Hematopoietic multipotent progenitor cell treated with erythropoietin and hydrocortisone succinate and interleukin-3 and kit ligand, for 8 days (in vitro differentiated cells): ENCODE data around the gene ISG20L2.
A peak's percentile ranks its signal among the peaks of the same experiment; 100 is the strongest.

ENCODE experiments used
- DNase-seq: peaks from one replicate; pipeline ENCODE4 v3.0.0-alpha.2; 2015

The ISG20L2 gene

GRCh38 chr1:156705918-156706656, 22.5 kb downstream of the ISG20L2 start:
- DNase-seq = peak; percentile 17

- no peak for DNase-seq
Observed at GRCh38 chr1:156705321-156705917, 23.1 kb downstream of the ISG20L2 start, which contains the start of gene CRABP2. Gene CRABP2 (minus strand): TSS chr1:156705583. CDS start chr1:156705446, 137 bp downstream.

- no peak for DNase-seq
Observed at GRCh38 chr1:156704930-156705320, 23.6 kb downstream of the ISG20L2 start.

GRCh38 chr1:156704166-156704711, 24.3 kb downstream of the ISG20L2 start:
- no peak for DNase-seq

DNA sequence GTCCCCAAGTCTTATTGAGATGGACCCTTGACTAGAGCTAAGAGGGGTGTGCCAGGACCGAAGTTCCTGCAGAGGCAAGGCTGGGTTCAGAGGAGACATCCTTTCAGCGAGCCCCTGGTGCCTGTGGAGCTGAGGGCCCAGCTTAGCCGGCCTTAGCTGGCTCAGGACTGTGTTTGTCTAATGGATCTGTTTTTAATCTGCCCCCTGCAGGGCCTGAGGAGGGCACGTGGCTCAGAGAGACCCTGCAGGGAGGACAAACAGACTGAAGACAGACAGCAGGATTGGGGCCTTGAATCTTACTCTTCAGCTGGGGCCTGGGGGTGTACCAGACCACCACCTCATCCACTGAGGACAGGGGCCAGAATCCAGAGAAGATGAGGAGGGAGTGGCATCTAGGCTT, 24.8 kb downstream of the ISG20L2 start:
- no peak for DNase-seq

GRCh38 chr1:156703336-156703735, 25.2 kb downstream of the ISG20L2 start:
- no peak for DNase-seq

GRCh38 chr1:156700736-156701531, 27.6 kb downstream of the ISG20L2 start:
- DNase-seq = no peak

DNA sequence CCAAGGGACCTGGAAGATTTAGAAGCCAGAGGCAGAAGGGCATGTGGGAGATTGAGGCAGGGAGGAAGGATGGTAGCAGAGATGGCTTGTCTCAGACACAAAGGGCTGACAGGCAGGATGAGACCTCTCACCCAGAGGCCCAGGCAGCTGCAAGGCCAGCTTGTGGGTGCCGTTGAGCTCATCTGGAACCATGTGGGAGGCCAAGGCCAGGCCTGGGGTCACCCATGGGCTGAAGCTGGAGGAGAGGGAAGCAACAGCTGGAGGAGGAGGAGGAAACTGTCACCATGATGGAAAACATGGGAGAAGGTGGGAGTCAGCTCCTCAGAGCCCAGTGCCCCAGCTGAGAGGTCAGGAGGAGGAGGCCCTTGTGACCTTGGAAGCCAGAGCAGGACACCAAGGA, 29.6 kb downstream of the ISG20L2 start:
- no peak for DNase-seq

GRCh38 chr1:156697481-156697880, 31.1 kb downstream of the ISG20L2 start:
- DNase-seq = no peak

DNA sequence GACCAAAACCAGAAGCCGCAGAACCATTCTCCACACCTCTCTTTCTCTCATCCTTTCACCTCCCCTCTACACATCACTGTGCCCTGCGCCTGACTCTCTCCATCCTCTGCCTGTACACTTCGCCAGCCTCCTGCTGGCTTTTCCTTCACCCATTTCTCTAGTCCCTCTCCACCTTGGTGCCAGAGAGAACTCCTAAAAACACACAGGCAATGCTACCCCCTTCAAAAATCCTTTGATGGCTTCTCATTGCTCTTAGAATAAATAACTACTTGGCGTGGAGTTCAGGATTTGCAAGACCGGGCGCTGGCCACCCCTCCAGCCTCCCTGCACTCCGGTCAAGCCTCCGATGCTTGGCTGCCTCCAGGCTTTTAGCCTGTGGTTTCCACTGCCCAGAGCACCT, 31.8 kb downstream of the ISG20L2 start:
- DNase-seq = no peak

DNA sequence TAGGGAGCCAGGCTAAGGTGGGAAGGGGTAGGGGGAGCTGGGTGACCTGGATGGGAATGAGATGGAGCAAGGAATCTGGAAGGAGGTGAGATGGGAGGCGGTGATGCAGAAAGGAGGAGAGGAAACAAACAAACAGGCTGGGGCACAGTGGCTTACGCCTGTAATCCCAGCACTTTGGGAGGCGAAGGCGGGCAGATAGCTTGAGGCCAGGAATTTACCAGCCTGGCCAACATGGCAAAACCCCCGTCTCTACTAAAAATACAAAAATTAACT, 33.9 kb downstream of the ISG20L2 start:
- no peak for DNase-seq

DNA sequence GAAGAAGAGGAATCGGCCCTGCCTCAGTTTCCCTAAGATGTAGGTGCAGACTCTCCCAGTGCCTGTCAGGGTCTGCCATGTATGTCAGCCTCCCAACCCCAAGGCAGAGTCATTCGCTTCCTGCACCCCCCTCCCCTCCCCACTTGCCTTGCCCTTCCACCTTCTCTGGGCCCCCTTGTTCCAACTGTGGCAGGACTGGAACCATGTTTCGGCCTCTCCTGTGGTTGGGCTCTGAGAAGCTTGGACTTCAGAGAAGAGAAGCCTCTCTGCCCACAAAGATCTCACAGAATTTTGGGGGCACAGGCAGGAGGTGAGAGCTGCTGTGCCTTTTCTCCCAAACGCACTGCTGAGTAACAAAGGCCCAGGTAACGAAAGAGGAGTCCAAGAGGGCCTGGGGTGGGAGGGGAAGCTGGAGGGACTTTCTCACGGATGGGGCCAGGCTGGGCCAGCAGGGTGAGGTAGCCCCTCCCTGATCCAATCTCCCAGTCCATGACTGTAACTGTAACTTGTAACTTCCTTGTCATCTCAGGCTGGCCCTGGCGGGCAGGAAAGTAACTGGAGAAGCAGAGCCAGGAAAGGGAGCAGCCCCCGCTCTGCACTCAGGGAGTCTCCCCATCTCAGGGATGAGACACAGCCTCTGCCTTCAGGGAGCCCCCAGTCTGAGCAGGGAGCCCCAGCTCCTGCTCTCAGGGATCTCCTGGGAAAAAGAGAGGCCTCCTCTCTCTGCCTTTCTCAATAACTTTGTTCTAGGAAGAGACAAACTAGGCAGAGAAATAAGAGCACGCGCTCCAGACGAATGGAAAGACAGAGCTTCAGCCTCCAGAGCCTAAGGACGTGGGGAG, 34.5 kb downstream of the ISG20L2 start:
- peak; percentile 16 for DNase-seq

DNA sequence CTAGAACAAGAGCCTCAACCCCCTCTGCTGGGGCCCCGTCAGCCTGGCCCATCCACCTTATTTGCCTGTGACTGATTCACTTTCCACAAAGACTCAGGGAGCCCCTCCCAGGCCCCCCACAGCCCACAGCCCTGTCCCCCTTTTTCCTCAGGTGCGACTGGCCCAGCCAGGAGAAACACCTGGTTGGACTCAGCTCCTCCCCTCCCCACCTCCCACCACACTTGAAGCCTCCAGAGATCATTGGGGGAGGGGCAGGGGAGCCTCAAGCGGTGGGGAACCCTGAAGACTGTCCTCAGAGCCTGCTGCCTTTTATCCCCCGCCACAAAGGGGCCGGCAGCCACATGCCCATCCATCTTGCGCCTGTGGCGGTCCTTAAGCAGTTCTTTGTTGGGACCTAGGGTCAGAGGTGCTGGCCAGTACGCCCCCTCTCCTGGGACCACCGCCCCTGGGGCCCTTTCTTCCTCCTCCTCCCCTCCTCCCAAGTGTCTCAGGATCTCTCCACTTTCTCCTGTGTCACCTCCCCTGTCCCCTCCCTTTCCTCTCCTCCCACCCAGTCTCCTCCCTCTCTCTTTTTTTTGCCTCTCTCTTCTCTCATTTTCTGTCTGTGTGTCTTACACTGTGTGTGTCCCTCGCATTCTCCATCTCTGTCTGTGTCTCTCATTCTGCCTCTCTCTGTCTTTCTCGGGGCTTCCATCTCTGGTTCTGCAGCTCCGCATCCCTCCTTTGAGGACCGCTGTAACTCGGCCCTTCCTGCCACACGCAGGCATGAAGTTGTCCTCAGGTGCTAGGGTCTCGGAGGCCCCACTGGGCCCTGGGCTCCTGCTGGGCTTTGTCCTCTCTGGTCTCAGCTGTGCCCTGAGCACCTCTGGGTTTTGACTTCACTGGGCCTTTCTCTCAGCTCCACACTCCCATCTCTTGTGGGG, 35.4 kb downstream of the ISG20L2 start:
- peak; percentile 40 for DNase-seq

DNA sequence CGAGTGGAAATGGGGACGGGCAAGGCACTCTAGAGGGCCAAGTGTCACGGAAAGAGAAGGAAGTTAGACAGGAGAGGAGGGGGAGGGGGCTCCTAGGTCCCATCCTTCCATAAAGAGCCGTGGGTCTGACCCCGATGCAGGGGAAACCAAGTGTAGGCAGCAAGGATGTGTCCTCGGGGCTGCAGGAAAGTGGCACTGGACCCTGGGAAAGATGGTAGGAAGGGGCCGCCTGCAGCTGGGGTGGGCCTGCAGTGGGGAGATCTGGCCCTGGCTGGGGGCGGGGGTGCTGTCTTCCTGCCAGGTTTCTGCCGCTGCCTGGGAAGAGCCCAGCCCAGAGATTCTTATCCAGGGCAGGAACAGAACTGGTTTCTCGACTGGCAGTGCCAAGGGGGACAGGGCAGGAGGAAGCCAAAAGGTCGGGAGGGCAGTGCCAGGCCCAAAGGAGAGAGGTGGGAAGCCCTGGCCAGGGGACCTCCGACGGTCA, 36.1 kb downstream of the ISG20L2 start:
- no peak for DNase-seq

DNA sequence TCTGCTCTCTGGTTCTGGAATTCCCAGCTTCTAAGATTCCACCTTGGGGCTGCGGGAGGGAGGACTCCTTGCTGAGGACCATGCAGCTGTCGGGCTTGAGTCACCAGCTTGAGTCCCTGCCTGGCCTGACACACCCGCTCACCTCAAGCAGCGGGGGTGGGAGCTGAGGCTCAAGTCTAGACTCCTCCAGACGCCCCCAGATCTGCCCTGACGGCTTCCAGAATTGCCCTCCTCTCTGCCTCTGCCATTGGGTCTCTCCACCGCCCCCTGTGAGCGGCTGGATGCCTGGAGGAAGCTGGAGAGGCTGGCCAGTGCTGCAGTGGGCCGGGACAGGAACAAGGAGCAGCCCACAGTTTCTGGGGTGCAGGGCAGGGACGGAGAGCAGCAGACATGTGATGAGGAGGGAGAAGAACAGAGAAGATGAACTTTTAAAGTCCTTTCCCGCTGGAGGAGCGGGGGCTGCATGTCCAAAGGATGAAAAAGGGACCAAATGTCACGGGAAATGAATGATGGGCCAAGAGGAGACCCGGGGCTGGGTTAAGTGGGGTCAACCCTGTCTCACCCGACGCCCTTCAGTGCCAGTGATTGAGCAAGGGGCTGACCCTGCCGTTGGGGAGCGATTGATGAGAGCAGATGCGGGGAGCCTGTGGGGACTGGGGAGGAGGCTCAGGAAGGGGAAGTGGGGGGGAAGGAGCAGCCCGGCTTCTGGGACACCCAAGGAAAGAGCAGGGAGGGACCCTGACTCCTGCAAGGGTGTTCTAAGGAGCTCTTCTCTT, 36.7 kb downstream of the ISG20L2 start:
- DNase-seq = no peak

DNA sequence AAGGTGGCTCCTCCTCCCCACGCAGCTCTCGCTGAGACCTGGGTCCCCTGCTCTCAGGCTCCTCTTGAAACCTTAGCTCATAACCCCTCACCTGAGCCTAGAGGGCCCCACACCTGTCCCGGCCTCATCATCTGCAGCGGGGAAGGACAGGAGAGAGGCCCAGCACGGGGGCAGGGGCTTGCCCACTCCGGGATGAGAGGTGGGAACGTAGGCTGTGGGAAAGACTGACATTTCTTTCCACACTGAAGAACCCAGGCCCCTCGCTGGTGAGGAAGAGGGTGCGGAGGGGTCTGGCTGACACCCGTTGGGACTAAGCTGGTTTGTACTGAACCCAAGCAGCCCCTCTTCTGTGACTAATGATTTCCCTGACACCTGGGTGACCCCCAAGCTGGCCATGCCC, 37.4 kb downstream of the ISG20L2 start:
- DNase-seq = no peak

GRCh38 chr1:156690675-156691036, 37.9 kb downstream of the ISG20L2 start:
- DNase-seq = no peak

GRCh38 chr1:156689953-156690674, 38.5 kb downstream of the ISG20L2 start:
- DNase-seq = no peak

DNA sequence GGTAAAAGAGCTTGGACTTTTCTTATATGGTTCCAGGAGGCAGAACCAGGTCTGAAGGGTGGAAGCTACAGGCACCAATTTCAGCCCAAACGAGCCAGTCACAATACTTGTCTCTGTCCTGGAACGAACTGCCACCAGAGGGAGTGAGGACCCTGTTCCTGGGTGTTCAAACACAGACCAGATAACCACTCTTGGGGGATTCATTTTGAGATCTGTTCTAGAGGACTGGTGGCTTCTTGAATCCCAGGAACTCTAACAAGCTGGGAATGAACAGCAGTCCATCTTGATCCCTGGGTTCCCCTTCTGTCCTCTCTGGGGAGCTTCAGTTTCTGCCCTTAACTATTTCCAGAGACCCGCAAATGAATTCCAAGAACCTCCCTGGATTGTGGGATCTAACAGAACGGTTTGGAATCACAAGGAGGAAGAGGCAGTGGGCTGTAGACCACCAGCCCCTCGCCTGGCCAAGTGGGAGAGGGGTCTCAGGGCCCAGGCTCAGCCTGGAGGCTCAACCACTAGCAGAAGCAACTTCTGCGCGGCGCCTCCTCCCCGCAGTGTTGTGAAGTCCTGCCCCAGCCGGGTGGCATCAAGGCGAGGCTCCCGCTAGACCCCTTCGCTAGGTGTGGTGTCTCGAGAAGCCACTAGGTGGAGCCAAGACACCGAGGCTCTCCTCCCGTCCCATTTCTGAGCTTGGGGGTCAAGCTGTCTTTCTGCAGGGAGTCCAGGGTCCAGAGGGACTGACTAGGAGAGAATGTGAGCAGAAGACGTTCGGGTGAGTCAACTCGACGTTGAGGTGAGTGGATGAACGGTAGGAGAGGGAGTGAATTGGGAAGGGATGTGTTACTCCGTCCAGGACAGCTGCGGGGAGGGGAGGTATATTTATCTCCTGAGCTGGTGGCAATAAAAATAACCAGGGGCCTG, 39.3 kb downstream of the ISG20L2 start:
- peak; percentile 82 for DNase-seq
